GM12892 (cell line): ENCODE data around the gene PSME2.

Experiments
- POLR2A ChIP-seq: IDR thresholded peaks from 2 replicates; pipeline ENCODE4 v1.6.1; 2011; ENCODE audit warnings: low read depth, low read length, control low read depth
- POLR2AphosphoS5 ChIP-seq: IDR thresholded peaks from 2 replicates; pipeline ENCODE4 v1.6.1; 2011; ENCODE audit warnings: low read depth, low read length, control low read depth
- TAF1 ChIP-seq: IDR thresholded peaks from 2 replicates; pipeline ENCODE4 v1.6.1; 2011; ENCODE audit warnings: low read depth, mild to moderate bottlenecking, control low read depth, low read length, borderline replicate concordance

DNA sequence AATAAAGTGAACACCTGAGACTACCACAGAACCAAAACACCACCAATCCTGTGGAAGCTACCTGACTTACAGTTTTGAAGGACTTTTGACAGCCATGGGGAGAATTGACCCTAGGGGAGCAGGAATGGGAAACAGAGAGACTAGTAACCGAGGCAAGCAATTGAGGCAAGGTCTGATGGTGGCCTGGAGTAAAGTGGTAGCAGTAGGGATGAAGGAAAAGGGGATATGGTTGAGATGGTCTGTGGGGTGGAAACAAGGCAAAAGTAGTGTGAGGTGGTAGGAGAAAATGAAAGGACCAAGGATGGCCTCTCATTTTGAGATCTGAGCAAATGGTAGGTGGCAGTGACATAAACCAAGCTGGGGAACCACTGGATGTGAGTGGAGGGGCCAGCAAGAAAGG lies 10.4 kb upstream of the PSME2 start:
- TF ChIP-seq POLR2AphosphoS5 (no peak), TAF1 (no peak), POLR2A (no peak)
